Activated T-helper 1 cell treated with anti-CD3 and anti-CD28 coated beads, Interleukin-12 subunit alpha, Interleukin-12 subunit beta, Interleukin-2, Interleukin-4 antibody, amounts not matched to agents 30 ng/mL and 10 ng/mL and 1 ng/mL, durations not matched to agents 14 hours and 24 hours and 36 hours (primary cell): Measurements from ENCODE around the gene CHST5. TPM values are rescaled to one million over a fixed set of nuclear protein-coding genes. Genes with fewer than 3 reads are reported as not detected.
"Not testable (repeated sequence)": the region's sequence is repeated elsewhere in the genome, so short reads cannot be mapped to it uniquely, and the experiment has no call there.

Experiments
- DNase-seq: peaks from one replicate; pipeline ENCODE4 v3.0.0; 2021; ENCODE audit warnings: low spot score
- H3K27ac Mint-ChIP-seq: one replicate; pipeline ENCODE4 v1.8.0; 2021; ENCODE audit warnings: mild to moderate bottlenecking, mixed read lengths
- H3K27me3 Mint-ChIP-seq: one replicate; pipeline ENCODE4 v1.8.0; 2022; ENCODE audit warnings: mild to moderate bottlenecking, moderate library complexity, mixed read lengths; ENCODE audit not compliant: insufficient read depth
- H3K36me3 Mint-ChIP-seq: one replicate; pipeline ENCODE4 v1.8.0; 2021; ENCODE audit warnings: low read depth, mixed read lengths
- H3K4me1 Mint-ChIP-seq: one replicate; pipeline ENCODE4 v1.8.0; 2021; ENCODE audit warnings: low read depth, mixed read lengths
- H3K4me3 Mint-ChIP-seq: one replicate; pipeline ENCODE4 v1.8.0; 2021; ENCODE audit warnings: mild to moderate bottlenecking, moderate library complexity, mixed read lengths
- H3K9me3 Mint-ChIP-seq: one replicate; pipeline ENCODE4 v1.8.0; 2021; ENCODE audit warnings: mixed read lengths
- intact Hi-C: fragments of 100-400 bp; cut with micrococcal nuclease; formaldehyde crosslinking; loops from one replicate; pipeline ENCODE4 v1.15.1; 2024
- total RNA-seq: library from RNA; stranded (reverse); gene quantifications from 2 replicates; pipeline ENCODE4 v1.2.3, GENCODE V29; 2022

Gene CHST5
- total RNA-seq, 1 donor from 2014 or later, result not detected

- Mint-ChIP-seq H3K4me1 (no peaks in the 10 kb centered on the region), H3K27me3 (no peaks in the 10 kb centered on the region), H3K36me3 (no peaks in the 10 kb centered on the region), H3K9me3 (no peaks in the 10 kb centered on the region), H3K27ac (no peak overlapping the region), H3K4me3 (no peak overlapping the region)
- DNase-seq, result no peak
- intact Hi-C loops, result no loop called here
These were observed 9.7 kb downstream of the CHST5 start for GRCh38 chr16:75526032-75526790.

- H3K9me3 Mint-ChIP-seq, result no peaks in the 10 kb centered on the region
- H3K27me3 Mint-ChIP-seq, result peaks cover 10% of the 10 kb centered on the region
These were observed 16.7 kb downstream of the CHST5 start for GRCh38 chr16:75519175-75519574.

GRCh38 chr16:75516189-75516966, 19.5 kb downstream of the CHST5 start:
- not testable (repeated sequence) for H3K9me3 Mint-ChIP-seq, H3K4me1 Mint-ChIP-seq, DNase-seq, H3K36me3 Mint-ChIP-seq
- intact Hi-C loops, result loop anchor here (2.0 to 5.0 kb wide), 2 partner anchors 248 to 909 kb away; partner anchors contain the start of gene GLG1
- peak overlapping the region; percentile 80 for H3K4me3 Mint-ChIP-seq
- peak overlapping the region; percentile 63 for H3K27ac Mint-ChIP-seq
- peaks cover 12% of the 10 kb centered on the region for H3K27me3 Mint-ChIP-seq

More at GRCh38 chr16:75519175-75519574, 16.7 kb downstream of the CHST5 start:
- no peak for DNase-seq
- Mint-ChIP-seq H3K4me3 (no peak overlapping the region), H3K27ac (no peak overlapping the region), H3K36me3 (peaks cover 3% of the 10 kb centered on the region), H3K4me1 (peaks cover 5% of the 10 kb centered on the region)
- intact Hi-C loops, result loop anchor here (5.0 kb wide), 1 partner anchor 912 kb away; the partner anchor contains the start of gene GLG1

GRCh38 chr16:75514296-75514695, 21.6 kb downstream of the CHST5 start:
- Mint-ChIP-seq H3K4me3 (no peak overlapping the region), H3K27me3 (peaks cover 12% of the 10 kb centered on the region), H3K9me3 (no peaks in the 10 kb centered on the region), H3K36me3 (peaks cover 3% of the 10 kb centered on the region), H3K27ac (no peak overlapping the region), H3K4me1 (peaks cover 5% of the 10 kb centered on the region)
- intact Hi-C loops, result no loop called here
- DNase-seq, result no peak

- Mint-ChIP-seq H3K36me3 (no peaks in the 10 kb centered on the region), H3K9me3 (no peaks in the 10 kb centered on the region), H3K27me3 (peaks cover 12% of the 10 kb centered on the region), H3K27ac (no peak overlapping the region), H3K4me1 (no peaks in the 10 kb centered on the region), H3K4me3 (no peak overlapping the region)
- intact Hi-C loops, result no loop called here
- DNase-seq, result no peak
These were observed 29.3 kb downstream of the CHST5 start for GRCh38 chr16:75506574-75506973.

- Mint-ChIP-seq H3K36me3 (no peaks in the 10 kb centered on the region), H3K27ac (no peak overlapping the region), H3K9me3 (no peaks in the 10 kb centered on the region), H3K4me1 (no peaks in the 10 kb centered on the region), H3K27me3 (peaks cover 12% of the 10 kb centered on the region), H3K4me3 (no peak overlapping the region)
- intact Hi-C loops, result no loop called here
- DNase-seq, result no peak
These were observed 29.8 kb downstream of the CHST5 start for GRCh38 chr16:75506107-75506506.

GRCh38 chr16:75503801-75504200, 32.1 kb downstream of the CHST5 start:
- intact Hi-C loops, result no loop called here
- DNase-seq, result no peak
- no peaks in the 10 kb centered on the region for H3K36me3 Mint-ChIP-seq
- no peaks in the 10 kb centered on the region for H3K4me1 Mint-ChIP-seq
- peaks cover 14% of the 10 kb centered on the region for H3K27me3 Mint-ChIP-seq
- no peak overlapping the region for H3K27ac Mint-ChIP-seq
- no peak overlapping the region for H3K4me3 Mint-ChIP-seq
- no peaks in the 10 kb centered on the region for H3K9me3 Mint-ChIP-seq

GRCh38 chr16:75502916-75503605, 32.8 kb downstream of the CHST5 start:
- Mint-ChIP-seq H3K9me3 (no peaks in the 10 kb centered on the region), H3K27me3 (peaks cover 15% of the 10 kb centered on the region), H3K27ac (no peak overlapping the region), H3K36me3 (no peaks in the 10 kb centered on the region), H3K4me1 (no peaks in the 10 kb centered on the region), H3K4me3 (no peak overlapping the region)
- intact Hi-C loops, result no loop called here
- no peak for DNase-seq

GRCh38 chr16:75501820-75502219, 34.1 kb downstream of the CHST5 start:
- H3K4me1 Mint-ChIP-seq, H3K27ac Mint-ChIP-seq, intact Hi-C loops, H3K9me3 Mint-ChIP-seq, H3K36me3 Mint-ChIP-seq, H3K4me3 Mint-ChIP-seq, DNase-seq: not testable (repeated sequence)
- H3K27me3 Mint-ChIP-seq, result peaks cover 19% of the 10 kb centered on the region

GRCh38 chr16:75501359-75501758, 34.5 kb downstream of the CHST5 start:
- DNase-seq, result no peak
- Mint-ChIP-seq H3K36me3 (no peaks in the 10 kb centered on the region), H3K27me3 (peaks cover 18% of the 10 kb centered on the region), H3K4me1 (no peaks in the 10 kb centered on the region), H3K9me3 (no peaks in the 10 kb centered on the region), H3K27ac (no peak overlapping the region), H3K4me3 (no peak overlapping the region)
- intact Hi-C loops, result no loop called here

GRCh38 chr16:75498605-75499322, 37.1 kb downstream of the CHST5 start:
- DNase-seq, H3K27ac Mint-ChIP-seq, intact Hi-C loops, H3K4me3 Mint-ChIP-seq, H3K9me3 Mint-ChIP-seq, H3K36me3 Mint-ChIP-seq, H3K4me1 Mint-ChIP-seq: not testable (repeated sequence)
- peaks cover 25% of the 10 kb centered on the region for H3K27me3 Mint-ChIP-seq

- H3K4me3 Mint-ChIP-seq, result no peak overlapping the region
- H3K4me1 Mint-ChIP-seq, result no peaks in the 10 kb centered on the region
- no peaks in the 10 kb centered on the region for H3K36me3 Mint-ChIP-seq
- intact Hi-C loops, result no loop called here
- H3K27me3 Mint-ChIP-seq, result peaks cover 30% of the 10 kb centered on the region
- DNase-seq, result no peak
- no peaks in the 10 kb centered on the region for H3K9me3 Mint-ChIP-seq
- no peak overlapping the region for H3K27ac Mint-ChIP-seq
These were observed 38.4 kb downstream of the CHST5 start for GRCh38 chr16:75497558-75497957.
